NOMO-1 treated with DMSO at 0.1 percent for 48 hours (cell line): Measurements from ENCODE around the gene TFF3.

Source experiments
- DNase-seq: peaks from one replicate; lab custom pipeline; 2025; ENCODE audit not compliant: unreplicated experiment; lab: John Stamatoyannopoulos, UW

TFF3 gene

DNA sequence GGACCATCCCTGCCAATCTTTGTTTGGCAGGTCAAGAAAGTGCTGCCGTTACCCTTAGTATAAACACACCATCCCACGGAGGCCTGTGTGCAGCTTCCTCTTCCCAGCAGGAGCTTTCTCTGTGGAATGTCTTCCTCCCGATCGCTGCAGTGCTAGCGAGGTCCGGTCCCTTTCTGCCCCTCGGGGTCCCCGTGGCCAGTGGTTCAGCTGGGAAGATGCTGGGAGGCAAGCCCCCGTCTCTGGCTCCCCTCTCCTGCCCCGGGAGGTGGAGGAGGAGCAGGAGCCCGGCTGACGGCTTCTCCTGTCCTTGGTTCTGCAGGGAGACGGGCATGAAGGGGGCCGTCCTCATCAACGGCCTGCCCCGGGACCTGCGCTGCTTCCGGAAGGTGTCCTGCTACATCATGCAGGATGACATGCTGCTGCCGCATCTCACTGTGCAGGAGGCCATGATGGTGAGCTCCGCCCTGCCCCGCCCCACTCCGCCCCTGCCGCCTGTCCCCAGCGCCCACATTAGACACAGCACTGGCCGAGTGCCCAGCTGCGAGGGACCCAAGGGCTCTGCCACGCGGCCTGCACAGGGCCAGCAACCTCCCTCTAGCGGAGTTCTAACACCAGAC is 42.1 kb downstream of the TFF3 start:
- no peak for DNase-seq

DNA sequence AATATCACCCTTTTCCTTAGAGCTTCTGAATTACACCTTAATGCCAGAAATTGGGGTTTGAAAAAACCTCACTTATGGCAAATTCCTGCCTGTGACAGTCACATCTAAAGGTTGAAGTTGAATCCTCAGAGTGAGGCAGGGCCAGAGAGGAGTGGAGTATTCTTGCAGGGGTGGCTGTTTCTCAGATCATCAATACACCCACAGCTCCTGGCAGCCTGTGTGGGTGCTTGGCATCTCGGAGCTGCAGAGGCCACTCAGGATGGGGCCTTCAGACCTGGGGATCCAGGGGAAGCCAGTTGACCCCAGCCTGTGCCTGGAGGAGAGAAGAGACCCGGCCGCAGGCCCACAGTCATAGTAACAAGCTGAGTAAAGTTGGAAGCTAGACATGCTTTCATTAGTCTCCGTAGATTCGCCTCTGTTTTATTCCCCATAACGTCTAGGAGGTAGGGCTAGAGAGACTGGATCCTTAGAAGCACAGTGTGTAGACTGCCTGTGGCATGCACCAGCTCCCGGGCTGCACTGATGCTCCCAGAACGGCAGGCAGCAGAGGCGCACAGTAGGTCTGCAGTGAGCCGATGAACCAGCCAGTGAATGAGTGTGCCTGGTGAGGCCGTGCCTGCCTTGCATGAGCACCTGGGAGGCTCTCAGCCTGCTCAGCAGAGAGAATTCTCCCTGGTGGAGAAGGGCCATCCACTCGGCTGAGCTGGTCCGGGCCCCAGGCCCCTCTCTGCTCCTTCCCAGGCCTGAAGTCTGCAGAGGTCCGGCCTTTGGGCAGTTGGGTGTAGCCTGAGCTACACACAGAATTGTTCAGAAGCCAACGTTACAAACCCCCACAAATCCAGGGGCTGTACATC is 42.9 kb downstream of the TFF3 start:
- DNase-seq = no peak

DNA sequence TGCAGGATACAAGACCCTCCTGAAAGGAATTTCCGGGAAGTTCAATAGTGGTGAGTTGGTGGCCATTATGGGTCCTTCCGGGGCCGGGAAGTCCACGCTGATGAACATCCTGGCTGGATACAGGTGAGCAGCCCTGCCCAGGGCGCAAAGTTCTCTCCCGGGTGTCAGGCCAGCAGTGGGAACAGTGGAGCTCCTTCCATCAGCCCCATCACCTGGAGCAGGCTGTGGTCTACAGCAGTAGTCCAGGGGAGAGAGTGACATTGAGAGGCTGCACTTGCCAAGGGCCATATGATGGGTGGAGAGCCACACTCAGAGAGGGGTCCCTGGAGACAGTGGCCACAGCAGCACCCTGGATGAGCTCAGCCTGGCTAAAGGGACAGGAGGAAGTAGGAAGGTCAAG is 44.1 kb downstream of the TFF3 start:
- DNase-seq = no peak

DNA sequence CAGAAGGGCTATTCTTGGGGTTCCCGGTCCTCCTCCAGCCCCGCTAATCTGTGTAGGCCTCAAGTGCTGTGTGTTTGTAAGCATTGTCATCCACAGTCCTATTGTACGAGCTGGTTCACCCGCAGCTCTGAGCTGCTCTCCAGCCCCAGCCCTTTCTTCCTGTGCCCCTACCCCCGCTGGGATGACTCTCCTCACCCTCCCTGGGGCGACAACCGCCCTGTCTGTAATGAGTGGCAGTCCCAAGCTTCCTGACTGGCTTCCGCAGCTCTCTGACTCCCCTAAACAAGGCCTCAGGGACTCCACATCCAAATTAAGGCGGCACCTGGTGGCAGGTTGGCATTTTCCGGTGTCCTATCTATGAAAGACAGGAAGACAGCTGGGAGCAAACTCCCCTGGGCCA is 45.8 kb downstream of the TFF3 start:
- DNase-seq = no peak

DNA sequence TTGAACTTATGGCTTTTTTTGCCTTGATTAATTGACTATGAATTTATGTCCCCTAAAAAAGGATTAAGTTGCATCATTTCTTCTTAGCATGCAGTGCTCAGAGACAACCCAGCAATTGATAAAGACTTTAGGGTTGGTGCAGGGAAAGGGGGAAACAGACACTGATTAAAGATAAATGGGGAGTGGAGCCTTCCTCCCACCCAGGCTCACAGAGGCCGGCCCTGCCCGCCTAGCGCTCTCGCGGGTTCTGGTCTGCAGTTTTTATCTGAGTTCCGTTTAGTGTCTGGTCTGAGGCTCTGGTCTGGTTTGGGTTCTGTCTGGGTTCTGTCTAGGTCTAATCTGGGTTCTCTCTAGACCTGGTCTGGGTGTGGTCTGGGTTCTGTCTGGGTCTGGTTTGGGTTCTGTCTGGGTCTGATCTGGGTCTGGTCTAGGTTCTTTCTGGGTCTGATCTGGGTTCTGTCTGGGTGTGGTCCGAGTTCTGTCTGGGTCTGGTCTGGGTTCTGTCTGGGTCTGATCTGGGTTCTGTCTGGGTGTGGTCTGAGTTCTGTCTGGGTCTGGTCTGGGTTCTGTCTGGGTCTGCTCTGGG is 48.1 kb downstream of the TFF3 start:
- no peak for DNase-seq

DNA sequence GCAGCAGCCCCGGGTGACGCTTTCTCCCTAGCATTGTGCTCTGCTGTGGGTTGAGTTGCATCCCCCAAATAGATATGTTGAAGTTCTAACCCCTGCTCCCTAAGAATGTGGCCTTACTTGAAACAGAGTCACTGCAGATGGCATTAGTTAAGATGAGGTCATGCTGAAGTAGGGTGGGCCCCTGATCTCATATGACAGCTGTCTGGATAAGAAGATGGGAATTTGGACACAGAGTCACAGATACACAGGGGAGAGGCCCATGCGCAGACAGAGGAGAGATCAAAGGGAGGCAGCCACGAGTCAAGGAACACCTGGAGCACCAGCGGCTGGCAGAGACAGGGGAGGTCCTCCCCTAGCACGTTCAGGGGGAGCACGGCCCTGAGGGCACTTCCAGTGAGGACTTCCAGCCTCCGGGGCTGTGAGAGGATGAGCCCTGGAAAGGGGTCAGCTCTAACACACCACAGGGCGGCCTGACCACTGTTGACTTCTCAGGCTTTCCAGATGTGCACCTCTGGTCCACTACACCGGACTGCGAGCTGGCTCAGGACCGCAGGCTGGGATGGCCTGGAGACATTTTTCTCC is 49.9 kb downstream of the TFF3 start:
- no peak for DNase-seq

DNA sequence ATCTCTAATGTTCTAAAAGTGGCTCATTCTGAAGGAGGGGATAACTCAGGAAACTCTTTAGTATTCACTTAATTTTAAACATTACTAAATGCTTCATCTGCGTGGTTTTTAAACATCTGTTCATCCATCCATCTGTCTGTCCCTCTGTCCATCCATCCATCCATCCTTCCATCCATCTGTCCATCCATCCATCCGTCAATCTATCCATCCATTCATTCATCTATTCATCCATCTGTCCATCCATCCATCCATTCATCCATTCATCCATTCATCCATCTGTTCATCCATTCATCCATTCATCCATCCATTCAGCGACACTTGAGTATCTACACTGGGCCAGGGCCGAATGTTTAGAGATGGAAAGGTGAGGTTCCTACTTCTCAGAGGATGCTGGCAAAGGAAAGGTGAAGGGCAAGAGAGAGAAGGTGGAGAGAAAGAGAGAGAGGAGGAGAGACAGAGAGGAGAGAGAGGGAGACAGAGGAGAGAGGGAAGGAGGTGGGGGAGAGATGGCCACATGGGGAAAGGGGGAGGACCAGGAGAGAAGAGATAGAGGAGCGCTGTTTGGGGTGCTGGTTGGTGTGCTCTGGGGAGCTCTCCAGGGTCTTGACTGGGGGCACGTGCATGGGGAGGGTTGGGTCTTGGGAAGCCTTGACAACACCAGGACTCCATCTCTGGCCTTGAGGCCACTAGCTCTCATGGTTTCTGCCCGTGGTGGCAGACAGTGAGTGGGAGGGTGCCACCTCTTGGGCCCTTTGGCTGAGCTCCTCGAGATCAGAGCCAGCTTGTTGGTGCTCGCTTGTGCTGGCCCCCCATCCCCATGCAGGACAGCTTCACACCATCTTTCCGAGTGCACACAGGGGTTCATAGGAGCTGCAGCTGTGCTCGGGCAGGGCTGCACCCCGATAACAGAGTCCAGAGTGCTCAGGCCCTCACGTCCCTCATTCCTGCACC is 50.7 kb downstream of the TFF3 start:
- no peak for DNase-seq

DNA sequence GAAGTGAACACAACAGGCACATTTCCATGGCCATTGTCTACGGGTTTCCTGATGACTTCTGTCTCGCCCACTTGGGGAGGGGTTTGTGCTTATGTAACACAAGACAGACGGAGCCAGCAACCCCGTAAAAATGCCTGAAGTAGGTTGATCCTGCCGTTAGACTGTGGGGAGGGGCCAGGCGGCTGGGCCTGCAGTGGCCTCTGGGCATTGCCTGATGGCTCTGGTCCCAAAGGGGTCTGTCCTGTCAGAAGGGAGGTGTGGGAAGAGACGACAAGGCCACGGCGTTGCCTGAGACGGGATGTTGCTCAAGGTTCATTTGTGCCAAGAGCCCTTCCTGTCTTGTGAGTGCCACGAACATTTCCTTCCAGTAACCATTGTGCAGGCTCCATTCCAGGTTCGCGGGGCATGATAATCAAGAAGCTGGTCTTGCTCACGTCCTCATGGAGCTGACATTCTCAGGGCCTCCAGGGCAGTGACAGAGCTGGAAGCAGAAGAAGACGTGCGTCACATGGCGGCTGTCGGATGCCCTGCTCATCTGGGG is 51.5 kb downstream of the TFF3 start:
- no peak for DNase-seq

DNA sequence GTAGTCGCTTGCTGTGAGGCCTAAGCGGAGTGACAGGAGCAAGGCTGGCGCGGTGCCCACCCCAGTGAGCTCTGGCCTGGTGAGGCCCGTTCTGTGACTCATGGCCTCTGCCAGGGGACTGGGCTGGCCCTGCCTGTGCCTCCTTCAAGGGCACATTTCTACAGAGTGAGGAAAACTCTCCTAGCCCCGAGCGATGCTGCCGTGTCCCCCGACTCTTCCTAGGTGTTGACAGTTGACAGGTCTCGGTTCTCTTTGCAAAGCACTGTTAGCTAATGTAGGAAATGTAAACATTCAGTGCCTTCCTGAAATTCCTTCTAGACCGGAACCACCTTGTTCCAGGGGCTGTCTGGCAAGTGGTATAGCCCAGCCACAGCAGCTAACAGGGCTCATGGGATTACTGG is 52.4 kb downstream of the TFF3 start:
- DNase-seq = no peak

DNA sequence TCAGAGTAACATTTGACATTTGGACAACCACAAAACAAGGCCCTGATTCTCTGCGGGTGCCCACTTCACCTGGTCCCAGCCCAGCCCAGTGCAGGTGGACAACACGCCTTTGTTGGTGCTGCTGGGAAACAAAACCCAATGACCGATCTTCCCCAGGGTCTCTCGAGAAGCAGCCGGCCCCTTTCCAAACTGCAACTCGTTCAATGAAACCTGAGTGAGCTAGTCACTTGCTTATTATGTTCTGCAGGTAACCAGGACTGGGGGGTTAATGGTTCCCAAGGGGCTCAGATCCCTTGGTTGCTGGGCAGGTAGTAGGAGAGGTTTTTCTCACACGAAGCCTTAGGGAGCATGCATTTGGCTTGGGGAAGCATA is 53.4 kb downstream of the TFF3 start:
- no peak for DNase-seq
